ENCODE measurements around the gene EVI5L. TPM values are rescaled to one million over a fixed set of nuclear protein-coding genes. Genes with fewer than 3 reads are reported as not detected.

The EVI5L gene
- total RNA-seq, 1 experiment from 2014 or later, result 25.7 TPM

GRCh38 chr19:7860714-7861618 is 30.9 kb downstream of the EVI5L start:
- Mint-ChIP-seq H3K36me3 (ENCODE audit: insufficient read depth, unreplicated experiment) (peaks cover 8% of the 10 kb centered on the region), H3K27ac (ENCODE audit: low read depth, unreplicated experiment) (no peak overlapping the region), H3K4me1 (ENCODE audit: insufficient read depth, unreplicated experiment) (peaks cover 6% of the 10 kb centered on the region), H3K4me3 (ENCODE audit: unreplicated experiment) (no peak overlapping the region), H3K9me3 (ENCODE audit: unreplicated experiment) (no peaks in the 10 kb centered on the region), H3K27me3 (ENCODE audit: insufficient read depth, unreplicated experiment) (no peaks in the 10 kb centered on the region)
- TF ChIP-seq CTCF (IDR thresholded peaks at IDR 0.05; ENCODE audit: unreplicated experiment), result no peak
- POLR2A ChIA-PET, result interaction anchor here (0.6 kb wide), 1 partner anchor 40 kb away, joined by 3 read pairs; no protein-coding TSS in a partner anchor
- BruUV-seq (replicated peaks), result no TSS peak
- CTCF ChIA-PET, result interaction anchor here (0.6 to 2.4 kb wide), 4 partner anchors 8 to 494 kb away, joined by 3 to 10 read pairs (median 4); partner anchors contain the start of gene TIMM44
- intact Hi-C loops (cut with micrococcal nuclease), result no loop called here
- no peak for DNase-seq (ENCODE audit: unreplicated experiment)

DNA sequence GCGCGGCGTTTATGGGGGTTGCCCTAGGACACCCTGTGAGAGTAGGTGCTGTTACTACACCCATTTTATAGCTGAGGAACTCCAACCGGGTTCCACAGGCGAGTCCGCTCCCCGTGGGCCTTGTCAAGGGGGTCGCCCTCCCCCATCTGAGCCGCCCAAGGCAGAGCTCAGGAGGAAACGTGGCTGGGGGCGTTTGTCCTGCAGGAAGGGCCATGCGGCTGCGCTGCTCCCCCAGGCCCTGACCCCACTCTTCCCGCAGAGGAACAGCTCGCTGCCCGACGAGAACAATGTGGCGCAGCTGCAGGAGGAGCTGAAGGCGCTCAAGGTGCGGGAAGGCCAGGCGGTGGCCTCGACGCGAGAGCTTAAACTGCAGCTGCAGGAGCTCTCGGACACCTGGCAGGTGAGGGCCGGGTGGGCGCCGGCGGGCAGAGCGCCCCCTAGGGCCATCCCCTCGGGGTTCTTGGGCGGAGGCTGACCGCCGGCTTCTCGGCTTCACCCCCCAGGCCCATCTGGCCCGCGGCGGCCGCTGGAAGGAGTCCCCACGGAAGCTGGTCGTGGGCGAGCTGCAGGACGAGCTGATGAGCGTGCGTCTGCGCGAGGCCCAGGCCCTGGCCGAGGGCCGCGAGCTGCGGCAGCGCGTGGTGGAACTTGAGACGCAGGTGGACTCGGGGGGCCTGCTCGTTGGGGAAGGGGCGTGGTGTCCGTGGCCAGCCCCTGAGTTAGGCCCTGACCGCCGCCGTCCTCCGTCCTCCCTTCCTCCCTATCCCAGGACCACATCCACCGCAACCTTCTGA is 31.8 kb downstream of the EVI5L start:
- intact Hi-C loops (cut with micrococcal nuclease), result no loop called here
- H3K36me3 Mint-ChIP-seq (ENCODE audit: insufficient read depth, unreplicated experiment), result peaks cover 8% of the 10 kb centered on the region
- ChIA-PET POLR2A (interaction anchor here (0.6 kb wide), 2 partner anchors 39 to 1324 kb away, joined by 3 read pairs; no protein-coding TSS in a partner anchor), CTCF (interaction anchor here (1.4 to 2.4 kb wide), 2 partner anchors 7 to 9 kb away, joined by 5 to 10 read pairs; no protein-coding TSS in a partner anchor)
- H3K27ac Mint-ChIP-seq (ENCODE audit: low read depth, unreplicated experiment), result no peak overlapping the region
- H3K9me3 Mint-ChIP-seq (ENCODE audit: unreplicated experiment), result no peaks in the 10 kb centered on the region
- peaks cover 6% of the 10 kb centered on the region for H3K4me1 Mint-ChIP-seq (ENCODE audit: insufficient read depth, unreplicated experiment)
- TF ChIP-seq CTCF (IDR thresholded peaks at IDR 0.05; ENCODE audit: unreplicated experiment), result no peak
- BruUV-seq (replicated peaks), result no TSS peak
- H3K4me3 Mint-ChIP-seq (ENCODE audit: unreplicated experiment), result no peak overlapping the region
- no peaks in the 10 kb centered on the region for H3K27me3 Mint-ChIP-seq (ENCODE audit: insufficient read depth, unreplicated experiment)
- no peak for DNase-seq (ENCODE audit: unreplicated experiment)

- H3K27ac Mint-ChIP-seq (ENCODE audit: low read depth, unreplicated experiment), result no peak overlapping the region
- no peak overlapping the region for H3K4me3 Mint-ChIP-seq (ENCODE audit: unreplicated experiment)
- no peak for DNase-seq (ENCODE audit: unreplicated experiment)
- ChIA-PET POLR2A (no interaction called here), CTCF (interaction anchor here (2.4 kb wide), 1 partner anchor 9 kb away, joined by 10 read pairs; no protein-coding TSS in a partner anchor)
- intact Hi-C loops (cut with micrococcal nuclease), result no loop called here
- no peaks in the 10 kb centered on the region for H3K9me3 Mint-ChIP-seq (ENCODE audit: unreplicated experiment)
- no TSS peak for BruUV-seq (replicated peaks)
- no peak for TF ChIP-seq CTCF (IDR thresholded peaks at IDR 0.05; ENCODE audit: unreplicated experiment)
- H3K27me3 Mint-ChIP-seq (ENCODE audit: insufficient read depth, unreplicated experiment), result no peaks in the 10 kb centered on the region
- peaks cover 6% of the 10 kb centered on the region for H3K4me1 Mint-ChIP-seq (ENCODE audit: insufficient read depth, unreplicated experiment)
- H3K36me3 Mint-ChIP-seq (ENCODE audit: insufficient read depth, unreplicated experiment), result peaks cover 8% of the 10 kb centered on the region
These were observed 32.5 kb downstream of the EVI5L start for GRCh38 chr19:7862413-7862951.
